SK-N-SH (cell line): ENCODE data around the gene CEP131. TPM values are rescaled to one million over a fixed set of nuclear protein-coding genes. Genes with fewer than 3 reads are reported as not detected.

ENCODE experiments used
- CTCF ChIA-PET: fragments of 300-600, 350-600 bp; formaldehyde crosslinking; extraction: SDS; loops from one replicate; lab custom pipeline; 2021; lab: Yijun Ruan, JAX
- POLR2A ChIA-PET: fragments of 350-600 bp; sonication (Branson Sonifier 250); formaldehyde crosslinking; extraction: SDS; loops from one replicate; lab custom pipeline; 2020; ENCODE audit warnings: antibody characterized with exemption, inconsistent platforms; lab: Yijun Ruan, JAX
- DNase-seq: peaks from one replicate; pipeline ENCODE4 v3.0.0; 2012
- H2AFZ ChIP-seq: fragments of 200-600 bp; sonication (generic); 2 replicates; pipeline ENCODE4 v1.8.1; 2016; ENCODE audit warnings: antibody characterized with exemption, mild to moderate bottlenecking, low read depth
- H3F3A ChIP-seq: fragments of 200-600 bp; sonication (generic); replicated peaks from 2 replicates; pipeline ENCODE3; 2016; ENCODE audit warnings: antibody characterized with exemption, mild to moderate bottlenecking; ENCODE audit not compliant: insufficient read depth
- H3K27ac ChIP-seq, 2 experiments: fragments of 200-500 bp in 1 of 2; fragments of 200-600 bp in 1 of 2; sonication (Bioruptor generic) in 1 of 2; sonication (generic), shearing (Covaris generic) in 1 of 2; 2 replicates each; pipeline versions ENCODE4 v1.5.1 to v1.6.1; 2014 to 2016; ENCODE audit warnings: low read depth in 2 of 2, inconsistent platforms in 1 of 2, low read length in 1 of 2, mild to moderate bottlenecking in 1 of 2, mixed read lengths in 1 of 2
- H3K27me3 ChIP-seq: fragments of 200-600 bp; sonication (generic), shearing (Covaris generic); 2 replicates; pipeline ENCODE4 v1.6.1; 2016; ENCODE audit warnings: mixed run types; ENCODE audit not compliant: insufficient read depth
- H3K36me3 ChIP-seq, 2 experiments: fragments of 200-500 bp in 1 of 2; fragments of 200-600 bp in 1 of 2; sonication (Bioruptor generic) in 1 of 2; sonication (generic) in 1 of 2; replicated peaks in 1 of 2; 2 replicates each; pipeline versions ENCODE3 to v1.5.1; 2014 to 2016; ENCODE audit warnings: low read length in 1 of 2, mild to moderate bottlenecking in 1 of 2; ENCODE audit not compliant: insufficient read depth in 2 of 2, control insufficient read depth in 1 of 2
- H3K4me1 ChIP-seq, 2 experiments: fragments of 200-500 bp in 1 of 2; fragments of 200-600 bp in 1 of 2; sonication (Bioruptor generic) in 1 of 2; sonication (generic), shearing (Covaris generic) in 1 of 2; 2 replicates each; pipeline versions ENCODE4 v1.5.1 to v1.6.1; 2014 to 2016; ENCODE audit warnings: low read depth in 1 of 2, low read length in 1 of 2, mixed run types in 1 of 2; ENCODE audit not compliant: insufficient read depth in 2 of 2, control insufficient read depth in 1 of 2
- H3K4me2 ChIP-seq: fragments of 200-600 bp; sonication (generic), shearing (Covaris generic); 2 replicates; pipeline ENCODE4 v1.6.1; 2017; ENCODE audit warnings: mixed run types
- H3K4me3 ChIP-seq, 2 experiments: fragments of 200-500 bp in 1 of 2; fragments of 200-600 bp in 1 of 2; sonication (Bioruptor generic) in 1 of 2; sonication (generic), shearing (Covaris generic) in 1 of 2; 2 replicates each; pipeline versions ENCODE4 v1.5.1 to v1.8.1; 2014 to 2016; ENCODE audit warnings: low read depth in 2 of 2, inconsistent platforms in 1 of 2, low read length in 1 of 2, mild to moderate bottlenecking in 1 of 2, mixed read lengths in 1 of 2, moderate library complexity in 1 of 2
- H3K79me2 ChIP-seq: fragments of 200-600 bp; sonication (generic); 2 replicates; pipeline ENCODE4 v1.8.1; 2017; ENCODE audit warnings: mild to moderate bottlenecking; ENCODE audit not compliant: insufficient read depth
- H3K9ac ChIP-seq: fragments of 200-600 bp; sonication (generic); 2 replicates; pipeline ENCODE4 v1.6.1; 2017; ENCODE audit warnings: mixed run types
- H3K9me2 ChIP-seq: fragments of 200-600 bp; sonication (generic); 2 replicates; pipeline ENCODE4 v1.6.1; 2017; ENCODE audit warnings: mixed run types
- H3K9me3 ChIP-seq: fragments of 200-600 bp; sonication (generic); 2 replicates; pipeline ENCODE4 v1.6.1; 2017; ENCODE audit warnings: mixed run types, mild to moderate bottlenecking, moderate library complexity
- H4K20me1 ChIP-seq: fragments of 200-600 bp; sonication (generic); 2 replicates; pipeline ENCODE4 v1.6.1; 2017; ENCODE audit warnings: mild to moderate bottlenecking, mixed run types; ENCODE audit not compliant: insufficient read depth
- CHD2 ChIP-seq: fragments of 150-350 bp; IDR thresholded peaks from 2 replicates; pipeline ENCODE4 v1.6.1; 2018; ENCODE audit warnings: low read length; ENCODE audit not compliant: partially characterized antibody
- EP300 ChIP-seq, 2 experiments: IDR thresholded peaks; 2 replicates each; pipeline versions ENCODE4 v1.4.0 to v1.6.1; 2012; ENCODE audit warnings: borderline replicate concordance in 1 of 2, low read depth in 1 of 2, low read length in 1 of 2
- EZH2phosphoT487 ChIP-seq: fragments of 200-600 bp; sonication (generic); IDR thresholded peaks from 2 replicates; pipeline ENCODE4 v1.6.1; 2017; ENCODE audit warnings: low read depth, mixed run types, mild to moderate bottlenecking, antibody characterized with exemption, moderate library complexity, borderline replicate concordance
- FOSL2 ChIP-seq: IDR thresholded peaks from 2 replicates; pipeline ENCODE4 v1.4.0; 2012; ENCODE audit warnings: low read depth, mild to moderate bottlenecking, moderate library complexity, borderline replicate concordance
- FOXM1 ChIP-seq: IDR thresholded peaks from 2 replicates; pipeline ENCODE4 v1.4.0; 2012; ENCODE audit warnings: low read depth, mild to moderate bottlenecking
- GABPA ChIP-seq: IDR thresholded peaks from 2 replicates; pipeline ENCODE4 v1.4.0; 2012; ENCODE audit warnings: low read depth, mild to moderate bottlenecking
- IRF3 ChIP-seq: fragments of 150-350 bp; IDR thresholded peaks from 2 replicates; pipeline ENCODE4 v1.6.1; 2016; ENCODE audit warnings: mild to moderate bottlenecking, low read depth, low read length
- JUND ChIP-seq: IDR thresholded peaks from 2 replicates; pipeline ENCODE4 v1.4.0; 2012
- MAX ChIP-seq: IDR thresholded peaks from 2 replicates; pipeline ENCODE4 v1.4.0; 2012; ENCODE audit warnings: low read depth
- MEF2A ChIP-seq: IDR thresholded peaks from 2 replicates; pipeline ENCODE4 v1.4.0; 2012; ENCODE audit warnings: low read depth, borderline replicate concordance
- PBX3 ChIP-seq: IDR thresholded peaks from 2 replicates; pipeline ENCODE4; 2012
- POLR2AphosphoS5 ChIP-seq: IDR thresholded peaks from 2 replicates; pipeline ENCODE4 v1.6.1; 2012; ENCODE audit warnings: low read depth, low read length
- RXRA ChIP-seq: IDR thresholded peaks from 2 replicates; pipeline ENCODE4 v1.4.0; 2012; ENCODE audit warnings: low read depth, mild to moderate bottlenecking, borderline replicate concordance
- SIN3A ChIP-seq: IDR thresholded peaks from 2 replicates; pipeline ENCODE4 v1.6.1; 2012; ENCODE audit warnings: low read depth, mild to moderate bottlenecking, low read length, moderate library complexity, borderline replicate concordance
- TAF1 ChIP-seq: IDR thresholded peaks from 2 replicates; pipeline ENCODE4 v1.6.1; 2012; ENCODE audit warnings: low read depth, mild to moderate bottlenecking, low read length, moderate library complexity, borderline replicate concordance
- USF1 ChIP-seq: IDR thresholded peaks from 2 replicates; pipeline ENCODE4 v1.4.0; 2012; ENCODE audit warnings: low read depth, borderline replicate concordance
- YY1 ChIP-seq: IDR thresholded peaks from 2 replicates; pipeline ENCODE4 v1.4.0; 2012; ENCODE audit warnings: low read depth, mild to moderate bottlenecking
- WGBS: methylation state at CpG from one replicate; pipeline ENCODE4 v1.1.6; 2017; ENCODE audit warnings: low lambda C conversion rate; 5-methylcytosine and 5-hydroxymethylcytosine counted together
- polyA plus RNA-seq, 3 experiments: library from polyadenylated mRNA; depleted of rRNA; stranded (reverse); fragments of >200 nt; gene quantifications; 2 replicates each; pipeline ENCODE4 v1.2.3, GENCODE V29; 2012

The CEP131 gene
- polyA plus RNA-seq, 1 of the 3 experiments (the other 2 are of a cell fraction): 34.8 TPM

- TF ChIP-seq PBX3 (no peak), EP300 (IDR thresholded peaks at IDR 0.05; ENCODE audit: borderline replicate concordance in 1 of 2, low read depth in 1 of 2, low read length in 1 of 2) (no peak), YY1 (no peak)
- TF ChIP-seq, all 33 proteins: peak for 0
These were observed 72.2 kb downstream of the CEP131 start (continued) for GRCh38 chr17:81150377-81151077.

- TF ChIP-seq POLR2AphosphoS5 (no peak), MEF2A (no peak), EP300 (IDR thresholded peaks at IDR 0.05; ENCODE audit: borderline replicate concordance in 1 of 2, low read depth in 1 of 2, low read length in 1 of 2) (no peak), YY1 (no peak), FOXM1 (no peak), SIN3A (no peak), JUND (no peak), GABPA (no peak), USF1 (no peak), FOSL2 (no peak), CHD2 (no peak), IRF3 (no peak), MAX (no peak), EZH2phosphoT487 (no peak), RXRA (no peak), TAF1 (no peak)
- TF ChIP-seq, all 33 proteins: peak for 0
- ChIA-PET CTCF (interaction anchor here (0.6 to 1.9 kb wide), 7 partner anchors 15 to 453 kb away, joined by 3 to 11 read pairs (median 4); no protein-coding TSS in a partner anchor), POLR2A (interaction anchor here (1.0 kb wide), 1 partner anchor 16 kb away, joined by 3 read pairs; no protein-coding TSS in a partner anchor)
- H4K20me1 ChIP-seq: no peaks in the 10 kb centered on the region
- no peaks in the 10 kb centered on the region for H3K9me2 ChIP-seq
- no peaks in the 10 kb centered on the region for H3K79me2 ChIP-seq
- no peaks in the 10 kb centered on the region for H3K36me3 ChIP-seq
- H3K27ac ChIP-seq: no peak overlapping the region
- H3K9ac ChIP-seq: no peak overlapping the region
- H2AFZ ChIP-seq: no peak overlapping the region
- no peak for DNase-seq
- H3F3A ChIP-seq: no peaks in the 10 kb centered on the region
- no peak overlapping the region for H3K4me3 ChIP-seq
- H3K27me3 ChIP-seq: no peaks in the 10 kb centered on the region; the same call in 1 of the 2 replicates
- WGBS: 66% methylated on average over 6 of the region's 14 CpGs
- no peaks in the 10 kb centered on the region for H3K4me1 ChIP-seq
- H3K9me3 ChIP-seq: no peaks in the 10 kb centered on the region
- no peak overlapping the region for H3K4me2 ChIP-seq
These were observed 73.7 kb downstream of the CEP131 start for GRCh38 chr17:81148986-81149533.
